Measurements from ENCODE around the gene GALNT15. TPM values are rescaled to one million over a fixed set of nuclear protein-coding genes. Genes with fewer than 3 reads are reported as not detected.

GALNT15 gene
- total RNA-seq, 1 experiment from 2014 or later, result not detected

- no peak for DNase-seq
- intact Hi-C loops (cut with micrococcal nuclease; ENCODE audit: unreplicated experiment), result loop anchor here (1.0 to 10.0 kb wide), 4 partner anchors 69 to 364 kb away; no protein-coding TSS in a partner anchor
- Histone ChIP-seq H3F3A (ENCODE audit: insufficient read depth, low read depth) (no peaks in the 10 kb centered on the region), H3K27ac (no peak overlapping the region), H3K36me3 (ENCODE audit: low read depth) (no peaks in the 10 kb centered on the region), H4K20me1 (ENCODE audit: insufficient read depth) (no peaks in the 10 kb centered on the region), H3K4me1 (replicated peaks; ENCODE audit: insufficient read depth) (no peaks in the 10 kb centered on the region), H3K4me3 (no peak overlapping the region), H3K9me2 (ENCODE audit: insufficient read depth) (no peaks in the 10 kb centered on the region), H3K4me2 (peak overlapping the region; percentile 49; the same call in 1 of the 2 replicates), H3K79me2 (ENCODE audit: low read depth) (no peaks in the 10 kb centered on the region), H3K27me3 (ENCODE audit: insufficient read depth, low read depth) (peaks cover 18% of the 10 kb centered on the region; the same call in 1 of the 2 replicates), H2AFZ (no peak overlapping the region), H3K9me3 (ENCODE audit: insufficient read depth, low read depth) (no peaks in the 10 kb centered on the region)
- no TSS peak for BruUV-seq (replicated peaks)
- POLR2A ChIA-PET (ENCODE audit: unreplicated experiment), result no interaction called here
- CTCF ChIA-PET, result interaction anchor here (0.7 to 2.1 kb wide), 4 partner anchors 118 to 168 kb away, joined by 3 to 10 read pairs (median 3); no protein-coding TSS in a partner anchor
- TF ChIP-seq EZH2 (IDR thresholded peaks at IDR 0.05; ENCODE audit: low read depth) (no peak), CTCF (conservative IDR thresholded peaks at IDR 0.05) (peak; percentile 31; the same call in 1 of the 2 replicates)
Observed at GRCh38 chr3:16178628-16178988, 4.1 kb downstream of the GALNT15 start.

GRCh38 chr3:16179261-16179660 is 4.8 kb downstream of the GALNT15 start:
- no peaks in the 10 kb centered on the region for H3K9me3 ChIP-seq (ENCODE audit: insufficient read depth, low read depth)
- no peaks in the 10 kb centered on the region for H3K4me1 ChIP-seq (replicated peaks; ENCODE audit: insufficient read depth)
- H3K79me2 ChIP-seq (ENCODE audit: low read depth), result no peaks in the 10 kb centered on the region
- no peak for DNase-seq
- POLR2A ChIA-PET (ENCODE audit: unreplicated experiment), result no interaction called here
- H2AFZ ChIP-seq, result no peak overlapping the region
- H4K20me1 ChIP-seq (ENCODE audit: insufficient read depth), result no peaks in the 10 kb centered on the region
- no peaks in the 10 kb centered on the region for H3F3A ChIP-seq (ENCODE audit: insufficient read depth, low read depth)
- H3K27ac ChIP-seq, result no peak overlapping the region
- CTCF ChIA-PET, result interaction anchor here (2.1 kb wide), 1 partner anchor 130 kb away, joined by 10 read pairs; no protein-coding TSS in a partner anchor
- no peak overlapping the region for H3K4me3 ChIP-seq
- no TSS peak for BruUV-seq (replicated peaks)
- peaks cover 16% of the 10 kb centered on the region; the same call in 1 of the 2 replicates for H3K27me3 ChIP-seq (ENCODE audit: insufficient read depth, low read depth)
- intact Hi-C loops (cut with micrococcal nuclease; ENCODE audit: unreplicated experiment), result loop anchor here (10.0 kb wide), 2 partner anchors 324 to 364 kb away; no protein-coding TSS in a partner anchor
- no peaks in the 10 kb centered on the region for H3K9me2 ChIP-seq (ENCODE audit: insufficient read depth)
- TF ChIP-seq EZH2 (IDR thresholded peaks at IDR 0.05; ENCODE audit: low read depth), result no peak
- TF ChIP-seq CTCF (conservative IDR thresholded peaks at IDR 0.05), result no peak
- no peaks in the 10 kb centered on the region for H3K36me3 ChIP-seq (ENCODE audit: low read depth)
- no peak overlapping the region for H3K4me2 ChIP-seq

DNA sequence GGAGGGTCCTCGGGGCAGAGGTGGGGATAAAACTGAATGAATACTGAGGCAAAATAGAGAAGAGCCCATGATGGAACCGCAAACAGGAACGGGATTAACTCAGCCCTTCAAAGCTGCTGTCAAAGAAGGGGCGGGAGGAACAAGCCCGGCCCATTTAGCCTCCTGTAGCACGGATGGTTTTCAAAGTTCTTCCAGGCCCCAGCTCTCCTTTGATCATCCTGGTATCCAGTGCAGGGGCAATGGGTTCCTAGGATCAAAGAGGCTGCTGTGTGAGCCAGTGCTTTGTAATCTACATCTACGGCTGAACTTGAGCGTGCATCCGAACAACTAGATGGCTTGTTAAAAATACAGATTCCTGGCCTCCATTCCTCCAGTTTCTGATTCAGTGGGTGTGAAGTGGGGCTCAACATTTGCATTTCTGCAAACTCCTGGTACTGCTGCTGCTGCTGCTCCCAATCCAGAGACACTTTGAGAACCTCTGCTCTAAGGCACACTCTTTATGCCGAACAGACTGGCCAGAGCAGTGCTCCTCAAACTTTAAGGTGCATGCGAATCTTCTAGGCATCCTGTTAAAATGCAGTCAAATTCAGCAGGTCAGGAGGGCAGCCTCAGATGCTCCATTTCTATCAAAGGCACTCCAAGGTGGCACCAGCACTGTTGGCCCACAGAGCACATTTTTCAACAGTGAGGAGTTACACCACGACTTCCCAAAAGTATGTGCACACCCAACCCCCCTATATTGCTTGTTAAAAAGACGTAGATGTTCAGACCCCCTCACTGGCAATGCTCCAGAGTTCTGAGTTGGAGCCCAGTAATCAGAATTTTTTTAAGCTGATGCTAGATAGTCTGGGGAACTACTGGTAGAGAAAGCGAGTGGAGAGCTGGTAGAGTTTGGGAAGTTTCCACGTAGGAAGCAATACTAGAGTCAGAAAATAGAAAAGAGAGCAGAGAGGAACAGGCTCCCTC is 5.6 kb downstream of the GALNT15 start:
- intact Hi-C loops (cut with micrococcal nuclease; ENCODE audit: unreplicated experiment), result loop anchor here (10.0 kb wide), 2 partner anchors 325 to 365 kb away; no protein-coding TSS in a partner anchor
- POLR2A ChIA-PET (ENCODE audit: unreplicated experiment), result no interaction called here

More for the DNA sequence above, 5.6 kb downstream of the GALNT15 start:
- H3K36me3 ChIP-seq (ENCODE audit: low read depth), result no peaks in the 10 kb centered on the region
- BruUV-seq (replicated peaks), result no TSS peak
- H3K4me3 ChIP-seq, result no peak overlapping the region
- no peaks in the 10 kb centered on the region for H3K9me2 ChIP-seq (ENCODE audit: insufficient read depth)
- no peak overlapping the region for H2AFZ ChIP-seq
- H4K20me1 ChIP-seq (ENCODE audit: insufficient read depth), result no peaks in the 10 kb centered on the region
- CTCF ChIA-PET, result interaction anchor here (2.1 kb wide), 1 partner anchor 131 kb away, joined by 10 read pairs; no protein-coding TSS in a partner anchor
- H3K27me3 ChIP-seq (ENCODE audit: insufficient read depth, low read depth), result peaks cover 10% of the 10 kb centered on the region; the same call in 1 of the 2 replicates
- H3K27ac ChIP-seq, result no peak overlapping the region
- no peaks in the 10 kb centered on the region for H3K79me2 ChIP-seq (ENCODE audit: low read depth)
- no peak for TF ChIP-seq CTCF (conservative IDR thresholded peaks at IDR 0.05)
- no peak for TF ChIP-seq EZH2 (IDR thresholded peaks at IDR 0.05; ENCODE audit: low read depth)
- no peak overlapping the region for H3K4me2 ChIP-seq
- H3K4me1 ChIP-seq (replicated peaks; ENCODE audit: insufficient read depth), result no peaks in the 10 kb centered on the region
- H3F3A ChIP-seq (ENCODE audit: insufficient read depth, low read depth), result no peaks in the 10 kb centered on the region
- DNase-seq, result no peak
- no peaks in the 10 kb centered on the region for H3K9me3 ChIP-seq (ENCODE audit: insufficient read depth, low read depth)
